Adrenal gland (tissue), 5 donors: Measurements from ENCODE around the gene MDN1.

Source experiments
- CTCF ChIP-seq, 6 experiments: fragments of 450-650 bp in 4 of 6; fragments of 200-600 bp in 2 of 6; sonication (generic) in 1 of 6; IDR thresholded peaks; 1 replicate in 5 of 6; 2 replicates in 1 of 6; pipeline versions ENCODE4 v1.5.1 to v1.8.0; 2016 to 2021; ENCODE audit warnings: antibody characterized with exemption in 6 of 6, mild to moderate bottlenecking in 2 of 6, moderate library complexity in 1 of 6
- POLR2A ChIP-seq, 2 donors: fragments of 450-650 bp; IDR thresholded peaks; one replicate each; pipeline ENCODE4 v1.6.1; 2017; ENCODE audit warnings: antibody characterized with exemption in 2 of 2, mild to moderate bottlenecking in 2 of 2, moderate library complexity in 1 of 2
- donor health status: DM: no; HTN: no; CAD: no.

DNA sequence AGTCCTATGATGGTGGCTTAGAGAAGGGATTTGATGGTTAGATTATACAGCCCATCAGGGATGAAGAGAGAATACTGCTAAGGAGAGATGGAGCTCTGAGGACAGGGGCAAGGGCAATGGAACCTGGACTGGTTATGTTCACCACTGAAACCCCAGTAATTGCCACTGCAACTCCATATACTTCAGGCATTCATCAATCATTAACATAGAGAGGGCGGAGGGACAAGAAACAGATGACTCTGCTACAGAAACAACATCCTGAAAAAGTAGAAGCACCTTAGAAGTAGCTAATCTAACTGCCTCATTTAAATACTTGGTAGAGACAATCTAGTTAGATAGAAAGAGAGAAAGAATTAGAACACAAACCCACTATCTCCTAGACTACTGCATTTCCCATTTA lies 89.8 kb downstream of the MDN1 start:
- TF ChIP-seq POLR2A (IDR thresholded peaks at IDR 0.05) (no peak), CTCF (IDR thresholded peaks at IDR 0.05) (no peak)
